B cell (primary cell): ENCODE measurements around the gene TPH1. TPM values are rescaled to one million over a fixed set of nuclear protein-coding genes. Genes with fewer than 3 reads are reported as not detected.
A peak's percentile ranks its signal among the peaks of the same experiment; 100 is the strongest.

Source experiments
- ATAC-seq: fragments of 200-7000 bp; cut with Tn5 transposase; one replicate; pipeline ENCODE4 v1.10.0; 2021; ENCODE audit warnings: low read depth, mild to moderate bottlenecking, moderate number of reproducible peaks, moderate library complexity
- CTCF ChIA-PET: fragments of 350-600 bp; sonication (Branson Sonifier 250); formaldehyde crosslinking; loops from one replicate; lab custom pipeline; 2021; ENCODE audit warnings: antibody characterized with exemption, inconsistent platforms; lab: Charles Lee
- POLR2A ChIA-PET: fragments of 350-600 bp; sonication (Branson Sonifier 250); formaldehyde crosslinking; loops from one replicate; lab custom pipeline; 2021; ENCODE audit warnings: antibody characterized with exemption; lab: Charles Lee
- DNase-seq: peaks from one replicate; pipeline ENCODE4 v3.0.0; 2013
- H2AFZ ChIP-seq: 2 replicates; pipeline ENCODE4 v1.6.1; 2012; ENCODE audit warnings: mild to moderate bottlenecking, low read depth, low read length; ENCODE audit not compliant: insufficient read depth, poor library complexity, severe bottlenecking
- H3K27ac ChIP-seq, 2 donors: 1 replicate in 1 of 2; 2 replicates in 1 of 2; pipeline ENCODE4 v1.5.1; 2012 to 2013; ENCODE audit warnings: low read length in 2 of 2, mild to moderate bottlenecking in 2 of 2, moderate library complexity in 1 of 2
- H3K27me3 ChIP-seq, 4 experiments: fragments of 200-600 bp in 1 of 4; sonication (generic) in 1 of 4; replicated peaks in 1 of 4; 1 replicate in 2 of 4; 2 replicates in 2 of 4; pipeline versions ENCODE4 v1.6.1 to v1.7.0; 2013 to 2016; ENCODE audit warnings: low read length in 3 of 4, mild to moderate bottlenecking in 2 of 4, mixed read lengths in 1 of 4, moderate library complexity in 1 of 4; ENCODE audit not compliant: insufficient read depth in 4 of 4, control insufficient read depth in 3 of 4; ENCODE audit errors: control extremely low read depth in 1 of 4
- H3K36me3 ChIP-seq, 2 experiments: replicated peaks in 1 of 2; 1 replicate in 1 of 2; 2 replicates in 1 of 2; pipeline versions ENCODE4 v1.6.1 to v1.7.1; 2013; ENCODE audit warnings: low read length in 1 of 2; ENCODE audit not compliant: insufficient read depth in 2 of 2, control insufficient read depth in 1 of 2; ENCODE audit errors: control extremely low read depth in 1 of 2, extremely low read depth in 1 of 2
- H3K4me1 ChIP-seq, 2 donors: fragments of 200-600 bp in 1 of 2; sonication (generic) in 1 of 2; 1 replicate in 1 of 2; 2 replicates in 1 of 2; pipeline versions ENCODE4 v1.5.1 to v1.6.1; 2013 to 2017; ENCODE audit warnings: low read length in 2 of 2; ENCODE audit not compliant: control insufficient read depth in 2 of 2, insufficient read depth in 2 of 2
- H3K4me2 ChIP-seq: replicated peaks from 2 replicates; pipeline ENCODE3; 2012; ENCODE audit warnings: mild to moderate bottlenecking, low read depth, low read length; ENCODE audit not compliant: poor library complexity, severe bottlenecking
- H3K4me3 ChIP-seq, 5 experiments: fragments of 200-600 bp in 1 of 5; sonication (generic) in 1 of 5; 1 replicate in 3 of 5; 2 replicates in 2 of 5; pipeline versions ENCODE4 v1.5.1 to v1.7.0; 2011 to 2016; ENCODE audit warnings: low read length in 4 of 5, mild to moderate bottlenecking in 4 of 5, low read depth in 2 of 5, control low read depth in 1 of 5, moderate library complexity in 1 of 5; ENCODE audit not compliant: insufficient read depth in 1 of 5; ENCODE audit errors: control extremely low read depth in 1 of 5, extremely low read depth in 1 of 5
- H3K79me2 ChIP-seq: fragments of 200-600 bp; sonication (generic); one replicate; pipeline ENCODE4 v1.6.0; 2016; ENCODE audit warnings: low read length; ENCODE audit not compliant: control insufficient read depth, insufficient read depth
- H3K9ac ChIP-seq: fragments of 200-600 bp; sonication (generic); 2 replicates; pipeline ENCODE4 v1.6.1; 2017; ENCODE audit warnings: mild to moderate bottlenecking, low read length, moderate library complexity
- H3K9me3 ChIP-seq, 3 donors: one replicate each; pipeline versions ENCODE4 v1.6.1 to v1.7.1; 2013; ENCODE audit warnings: low read length in 2 of 3; ENCODE audit not compliant: control insufficient read depth in 2 of 3, insufficient read depth in 1 of 3; ENCODE audit errors: control extremely low read depth in 1 of 3
- H4K20me1 ChIP-seq: 2 replicates; pipeline ENCODE4 v1.6.0; 2012; ENCODE audit warnings: mild to moderate bottlenecking, low read length; ENCODE audit not compliant: insufficient read depth, control insufficient read depth, poor library complexity, severe bottlenecking
- H3K27ac Mint-ChIP-seq: one replicate; pipeline ENCODE4 v1.8.0; 2021; ENCODE audit warnings: mixed read lengths
- H3K27me3 Mint-ChIP-seq: one replicate; pipeline ENCODE4 v1.8.0; 2021; ENCODE audit warnings: mixed read lengths
- H3K4me1 Mint-ChIP-seq: one replicate; pipeline ENCODE4 v1.8.0; 2021; ENCODE audit warnings: mixed read lengths
- H3K4me3 Mint-ChIP-seq: one replicate; pipeline ENCODE4 v1.8.0; 2021; ENCODE audit warnings: mixed read lengths
- H3K9me3 Mint-ChIP-seq: one replicate; pipeline ENCODE4 v1.8.0; 2022; ENCODE audit warnings: mixed read lengths; ENCODE audit not compliant: insufficient read depth
- EZH2 ChIP-seq: IDR thresholded peaks from 2 replicates; pipeline ENCODE4 v1.6.1; 2012; ENCODE audit warnings: borderline replicate concordance, low read depth, mild to moderate bottlenecking, moderate library complexity, low read length; ENCODE audit not compliant: insufficient read depth, poor library complexity, severe bottlenecking
- WGBS: methylation state at CpG from one replicate; pipeline ENCODE4 v1.1.5; 2013; ENCODE audit warnings: missing lambda C conversion rate; ENCODE audit not compliant: insufficient coverage; 5-methylcytosine and 5-hydroxymethylcytosine counted together
- intact Hi-C: fragments of 100-400 bp; cut with micrococcal nuclease; formaldehyde crosslinking; loops from one replicate; pipeline ENCODE4 v1.10.0; 2022
- polyA plus RNA-seq: library from polyadenylated mRNA; depleted of rRNA; stranded (reverse); fragments of >200 nt; gene quantifications from 2 replicates; pipeline ENCODE4 v1.2.3, GENCODE V29; 2012
- total RNA-seq, 2 donors: library from RNA; stranded (reverse); fragments of 120-200 nt in 1 of 2; gene quantifications; 1 replicate in 1 of 2; 2 replicates in 1 of 2; pipeline versions ENCODE4 v1.2.3 to v1.2.4, GENCODE V29; 2013 to 2022
- TF ChIP-seq, protein P1 (sequence below): fragments of 200-600 bp; IDR thresholded peaks from one replicate; pipeline ENCODE4 v1.8.0; 2022; ENCODE audit warnings: antibody characterized with exemption, mild to moderate bottlenecking

The TPH1 gene
- total and polyA plus RNA-seq, 2 donors (not counting 1 experiment from before 2014, with no cell fraction given) = 0.51 to 2.8 TPM

GRCh38 chr11:18012122-18012905 lies 33.8 kb downstream of the TPH1 start:
- H3K4me1 ChIP-seq = peaks cover 9 to 21% of the 10 kb centered on the region in 2 donors
- peak overlapping the region; percentile 83 for H3K9ac ChIP-seq
- H3K4me3 ChIP-seq = peak overlapping the region; percentile 9 to 90 (median 79)
- TF ChIP-seq, protein P1, sequence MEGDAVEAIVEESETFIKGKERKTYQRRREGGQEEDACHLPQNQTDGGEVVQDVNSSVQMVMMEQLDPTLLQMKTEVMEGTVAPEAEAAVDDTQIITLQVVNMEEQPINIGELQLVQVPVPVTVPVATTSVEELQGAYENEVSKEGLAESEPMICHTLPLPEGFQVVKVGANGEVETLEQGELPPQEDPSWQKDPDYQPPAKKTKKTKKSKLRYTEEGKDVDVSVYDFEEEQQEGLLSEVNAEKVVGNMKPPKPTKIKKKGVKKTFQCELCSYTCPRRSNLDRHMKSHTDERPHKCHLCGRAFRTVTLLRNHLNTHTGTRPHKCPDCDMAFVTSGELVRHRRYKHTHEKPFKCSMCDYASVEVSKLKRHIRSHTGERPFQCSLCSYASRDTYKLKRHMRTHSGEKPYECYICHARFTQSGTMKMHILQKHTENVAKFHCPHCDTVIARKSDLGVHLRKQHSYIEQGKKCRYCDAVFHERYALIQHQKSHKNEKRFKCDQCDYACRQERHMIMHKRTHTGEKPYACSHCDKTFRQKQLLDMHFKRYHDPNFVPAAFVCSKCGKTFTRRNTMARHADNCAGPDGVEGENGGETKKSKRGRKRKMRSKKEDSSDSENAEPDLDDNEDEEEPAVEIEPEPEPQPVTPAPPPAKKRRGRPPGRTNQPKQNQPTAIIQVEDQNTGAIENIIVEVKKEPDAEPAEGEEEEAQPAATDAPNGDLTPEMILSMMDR = no peak
- no peak for TF ChIP-seq EZH2
- H3K9me3 ChIP-seq = peaks cover 0 to 14% (median 0%) of the 10 kb centered on the region in 3 donors
- peaks cover 6% of the 10 kb centered on the region for H3K79me2 ChIP-seq
- H3K27me3 ChIP-seq = no peaks in the 10 kb centered on the region
- Mint-ChIP-seq H3K27me3 (no peaks in the 10 kb centered on the region), H3K4me1 (peaks cover 27% of the 10 kb centered on the region), H3K9me3 (peaks cover 4% of the 10 kb centered on the region), H3K27ac (peak overlapping the region; percentile 99), H3K4me3 (peak overlapping the region; percentile 100)
- DNase-seq (peak; percentile 64), ATAC-seq (no peak)
- ChIA-PET CTCF (interaction anchor here (1.0 to 2.3 kb wide), 4 partner anchors 9 to 93 kb away, joined by 3 to 9 read pairs (median 6); partner anchors contain the start of gene SAAL1), POLR2A (interaction anchor here (0.6 kb wide), 1 partner anchor 1734 kb away, joined by 3 read pairs; no protein-coding TSS in a partner anchor)
- peak overlapping the region; percentile 72 for H3K4me2 ChIP-seq
- H4K20me1 ChIP-seq = no peaks in the 10 kb centered on the region
- H3K27ac ChIP-seq = peak overlapping the region; percentile 60 to 65
- peaks cover 0 to under 1% of the 10 kb centered on the region in 2 experiments for H3K36me3 ChIP-seq
- peak overlapping the region; percentile 94 for H2AFZ ChIP-seq
- intact Hi-C loops = loop anchor here (2.0 to 10.0 kb wide), 5 partner anchors 310 to 1230 kb away; partner anchors contain the start of genes E2F8, GTF2H1, HPS5 and KCNJ11
- WGBS = 20% methylated on average over 45 of the region's 46 CpGs

DNA sequence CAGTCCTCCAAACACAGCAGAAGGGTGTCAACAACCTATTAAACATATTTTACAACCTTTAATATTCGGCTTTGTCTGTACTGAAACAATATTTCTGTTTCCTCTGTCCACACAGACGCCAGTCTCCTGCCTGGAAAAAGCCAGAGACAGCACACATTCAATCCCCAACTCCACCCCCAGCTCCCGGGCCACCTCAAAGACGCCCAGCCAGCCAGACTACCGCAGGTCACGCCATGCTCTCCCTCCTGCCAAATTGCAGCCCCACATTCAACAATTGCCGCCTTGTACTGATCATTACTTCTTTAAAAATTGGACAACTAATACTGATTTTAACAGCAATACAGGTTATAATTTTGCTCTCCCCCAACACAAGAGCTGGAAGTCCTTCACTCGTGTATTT lies 34.4 kb downstream of the TPH1 start:
- peaks cover 0 to 3% of the 10 kb centered on the region in 2 experiments for H3K36me3 ChIP-seq

More for the DNA sequence above, 34.4 kb downstream of the TPH1 start:
- POLR2A ChIA-PET = no interaction called here
- H3K27ac ChIP-seq = peak overlapping the region in 1 of 2 donors; percentile 65
- H3K79me2 ChIP-seq = peaks cover 6% of the 10 kb centered on the region
- H3K27ac Mint-ChIP-seq = peak overlapping the region; percentile 99
- H3K9ac ChIP-seq = no peak overlapping the region
- H2AFZ ChIP-seq = peak overlapping the region; percentile 94
- peak overlapping the region; percentile 72 for H3K4me2 ChIP-seq
- no peaks in the 10 kb centered on the region for H3K27me3 ChIP-seq
- CTCF ChIA-PET = no interaction called here
- ATAC-seq (no peak), DNase-seq (no peak)
- no peaks in the 10 kb centered on the region for H3K27me3 Mint-ChIP-seq
- peaks cover 9 to 21% of the 10 kb centered on the region in 2 donors for H3K4me1 ChIP-seq
- no peak for TF ChIP-seq EZH2
- TF ChIP-seq, protein P1 = no peak
- peaks cover 27% of the 10 kb centered on the region for H3K4me1 Mint-ChIP-seq
- peaks cover 0 to 14% (median 0%) of the 10 kb centered on the region in 3 donors for H3K9me3 ChIP-seq
- WGBS = 92% methylated on average over 8 of the region's 8 CpGs
- intact Hi-C loops = loop anchor here (2.0 to 10.0 kb wide), 5 partner anchors 311 to 1231 kb away; partner anchors contain the start of genes E2F8, GTF2H1, HPS5 and KCNJ11
- H3K9me3 Mint-ChIP-seq = peaks cover 4% of the 10 kb centered on the region
- no peaks in the 10 kb centered on the region for H4K20me1 ChIP-seq
- H3K4me3 Mint-ChIP-seq = peak overlapping the region; percentile 100
- no peak overlapping the region for H3K4me3 ChIP-seq
